Activated CD8-positive, alpha-beta memory T cell treated with anti-CD3 and anti-CD28 coated beads for 48 hours (primary cell): ENCODE results near the gene PCK1.
"Not testable (repeated sequence)": the region's sequence is repeated elsewhere in the genome, so short reads cannot be mapped to it uniquely, and the experiment has no call there.

ENCODE experiments used
- DNase-seq, 3 experiments: peaks; one replicate each; pipeline ENCODE4 v3.0.0-alpha.2; 2020; ENCODE audit warnings: low read depth in 2 of 3, low spot score in 2 of 3

Gene PCK1

GRCh38 chr20:57560554-57561355, at the start of gene PCK1:
Gene PCK1, plus strand, starts transcription at chr20:57561110. Its CDS starts 302 bp downstream, at chr20:57561412.
- no peak for DNase-seq

- not testable (repeated sequence) for DNase-seq
Measured at GRCh38 chr20:57511709-57512108, 49.2 kb upstream of the PCK1 start.

- DNase-seq, result no peak
Measured at GRCh38 chr20:57512432-57512831, 48.5 kb upstream of the PCK1 start.

DNA sequence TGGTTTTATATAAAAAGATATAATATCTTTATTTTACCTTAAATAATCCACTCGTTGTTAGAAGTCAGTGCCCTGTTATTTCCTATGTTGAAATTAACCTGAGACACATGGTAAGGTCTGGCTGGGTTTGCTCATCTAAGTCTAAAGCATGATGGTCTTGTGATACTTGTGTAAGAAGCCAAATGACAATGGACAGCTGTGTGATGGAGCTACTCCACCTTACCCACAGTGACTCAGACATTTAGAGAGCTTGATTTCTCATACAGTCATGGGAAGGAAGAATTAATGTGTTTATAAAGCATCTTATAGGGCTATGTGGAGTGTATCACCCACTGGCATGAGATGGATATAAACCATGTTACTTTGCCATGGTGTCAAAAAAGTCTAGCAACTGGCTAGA, 47.7 kb upstream of the PCK1 start:
- DNase-seq, result no peak

DNA sequence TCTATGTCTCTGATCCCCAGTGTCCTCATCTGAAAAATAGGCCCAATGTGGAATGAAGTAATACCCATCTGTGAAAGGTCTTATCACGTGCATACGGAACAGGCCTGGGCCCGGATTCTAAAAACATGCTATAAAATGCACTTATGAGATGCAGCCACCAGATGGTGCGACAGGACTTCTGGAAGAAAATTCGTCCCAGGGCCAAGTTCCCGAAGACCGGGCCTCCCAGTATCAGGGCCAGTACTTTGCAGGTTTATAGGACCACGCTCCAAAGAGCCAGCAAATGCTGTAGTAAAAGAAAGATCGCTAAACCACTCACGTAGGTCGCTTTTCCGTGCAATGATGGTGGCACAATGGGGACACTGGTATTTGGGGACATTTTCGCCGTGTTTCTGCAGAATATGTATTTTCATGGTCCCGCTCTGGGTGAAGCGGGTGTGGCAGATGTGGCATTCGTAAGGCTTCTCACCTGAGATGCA, 46.6 kb upstream of the PCK1 start:
- no peak for DNase-seq

DNA sequence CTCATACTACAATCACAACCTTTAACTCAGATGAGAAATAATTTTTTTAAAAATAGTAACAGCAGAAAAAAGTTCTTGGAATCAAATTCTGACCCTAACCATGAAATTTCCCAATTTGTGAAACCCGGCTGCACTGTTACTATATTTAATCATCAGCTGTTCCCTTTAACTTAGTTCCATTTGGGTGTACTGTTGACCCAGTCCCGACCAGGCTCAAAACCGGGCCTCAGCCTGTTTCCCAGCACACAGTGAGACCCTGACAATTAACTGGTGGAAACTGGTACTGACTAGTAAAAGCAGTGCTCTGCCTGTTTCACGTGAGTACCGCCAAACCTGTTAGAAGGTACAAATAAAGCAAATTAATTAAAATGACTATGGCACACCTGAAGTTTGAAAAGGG, 43.0 kb upstream of the PCK1 start:
- DNase-seq, result no peak

GRCh38 chr20:57522380-57523140, 38.4 kb upstream of the PCK1 start:
- no peak for DNase-seq

GRCh38 chr20:57523782-57524181, 37.1 kb upstream of the PCK1 start:
- DNase-seq, result no peak

DNA sequence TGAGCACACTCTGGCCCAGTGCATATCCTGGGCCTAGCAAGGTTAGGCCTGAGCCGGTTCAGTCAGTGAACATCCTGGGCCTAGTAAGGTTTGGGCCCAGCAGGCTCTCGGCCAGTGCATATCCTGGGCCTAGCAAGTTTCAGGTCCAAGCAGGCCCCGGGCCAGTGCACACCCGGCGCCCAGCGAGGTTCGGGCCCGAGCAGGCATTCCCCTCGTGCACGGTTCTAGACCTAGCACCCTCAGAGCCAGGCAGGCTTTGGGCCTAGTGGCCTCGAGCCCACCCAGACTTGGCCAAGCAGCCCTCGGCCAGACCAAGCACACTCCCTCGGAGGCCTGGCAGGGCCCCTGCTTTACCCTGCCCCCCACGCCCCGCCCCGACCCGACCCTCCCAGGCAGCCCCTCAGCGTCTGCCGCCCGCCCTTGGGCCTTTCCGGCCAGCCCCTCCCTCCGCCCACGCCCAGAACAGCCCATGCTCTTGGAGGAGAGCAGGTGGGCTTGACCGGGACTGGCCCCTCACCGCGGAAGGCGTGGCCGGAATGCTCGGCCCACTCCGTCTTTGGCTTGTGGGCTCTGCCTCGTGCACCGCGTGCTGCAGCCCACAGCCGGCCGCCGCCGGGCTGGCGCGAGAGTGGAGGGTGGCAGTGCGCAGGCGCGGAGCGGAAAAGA, 36.3 kb upstream of the PCK1 start, which contains the start of gene CTCFL:
TSS of gene CTCFL (minus strand) at position 630 of the 666 bp plus-strand sequence. CDS start 935 bp downstream, outside the sequence.
- no peak for DNase-seq

GRCh38 chr20:57525328-57526086, 35.4 kb upstream of the PCK1 start:
- no peak for DNase-seq

DNA sequence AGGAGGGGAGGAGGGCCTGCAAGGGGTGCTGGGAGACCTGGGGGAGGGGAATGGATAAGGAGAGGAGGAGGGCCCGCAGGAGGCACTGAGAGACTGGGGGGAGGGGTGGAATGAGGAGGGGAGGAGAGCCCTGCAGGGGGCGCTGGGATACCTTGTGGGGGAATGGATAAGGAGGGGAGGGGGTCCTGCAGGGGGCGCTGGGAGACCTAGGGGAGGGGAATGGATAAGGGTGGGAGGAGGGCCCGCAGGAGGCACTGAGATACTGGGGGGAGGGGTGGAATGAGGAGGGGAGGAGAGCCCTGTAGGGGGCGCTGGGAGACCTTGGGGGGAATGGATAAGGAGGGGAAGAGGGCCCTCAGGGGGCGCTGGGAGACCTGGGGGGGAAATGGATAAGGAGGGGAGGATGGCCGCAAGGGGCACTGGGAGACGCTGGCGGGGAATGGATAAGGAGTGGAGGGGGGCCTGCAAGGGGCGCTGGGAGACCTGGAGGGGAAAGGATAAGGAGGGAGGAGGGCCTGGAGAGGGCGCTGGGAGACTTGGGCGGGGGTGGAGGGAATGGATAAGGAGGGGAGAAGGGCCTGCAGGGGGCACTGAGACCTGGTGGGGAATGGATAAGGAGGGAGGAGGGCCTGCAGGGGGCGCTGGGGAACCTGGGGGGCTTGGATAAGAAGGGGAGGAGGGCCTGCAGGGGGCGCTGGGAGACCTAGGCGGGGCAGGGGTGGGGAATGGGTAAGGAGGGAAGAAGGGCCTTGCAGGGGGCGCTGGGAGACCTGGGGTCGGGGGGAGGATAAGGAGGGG, 34.6 kb upstream of the PCK1 start:
- DNase-seq, result peak in 1 of 3 experiments; percentile 18

DNA sequence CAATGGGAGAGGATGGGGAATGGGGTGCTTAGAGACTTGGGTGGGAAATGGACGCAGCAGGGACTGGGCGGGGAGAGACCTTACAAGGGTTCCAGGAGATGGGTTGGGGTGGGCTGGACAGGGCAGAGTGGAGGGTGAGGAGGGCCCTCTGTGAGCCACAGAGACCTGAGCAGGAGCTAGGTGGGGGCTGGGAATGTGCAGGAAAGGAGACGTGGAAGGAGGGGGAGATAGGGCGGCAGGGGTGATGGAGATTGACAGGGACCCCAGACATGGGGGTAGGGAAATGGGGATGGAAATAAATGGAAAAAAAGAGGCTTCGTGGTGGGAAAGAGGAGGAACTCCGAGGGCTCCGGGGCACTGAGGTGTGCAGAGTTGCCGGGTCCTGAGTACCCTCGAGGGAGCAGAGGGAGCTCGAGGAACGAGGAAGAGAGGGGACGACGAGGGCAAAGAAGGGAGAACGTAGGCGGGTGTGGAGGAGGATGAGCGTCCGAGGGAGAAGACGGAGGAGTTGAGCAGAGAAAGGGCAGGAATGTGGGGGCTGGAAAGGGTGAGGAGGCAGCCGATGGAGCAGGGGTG, 33.9 kb upstream of the PCK1 start:
- DNase-seq, result no peak

- DNase-seq, result no peak
Measured at GRCh38 chr20:57527728-57528127, 33.2 kb upstream of the PCK1 start.

- no peak for DNase-seq
Measured at GRCh38 chr20:57528148-57528547, 32.8 kb upstream of the PCK1 start.

GRCh38 chr20:57529160-57529585, 31.7 kb upstream of the PCK1 start:
- no peak for DNase-seq

DNA sequence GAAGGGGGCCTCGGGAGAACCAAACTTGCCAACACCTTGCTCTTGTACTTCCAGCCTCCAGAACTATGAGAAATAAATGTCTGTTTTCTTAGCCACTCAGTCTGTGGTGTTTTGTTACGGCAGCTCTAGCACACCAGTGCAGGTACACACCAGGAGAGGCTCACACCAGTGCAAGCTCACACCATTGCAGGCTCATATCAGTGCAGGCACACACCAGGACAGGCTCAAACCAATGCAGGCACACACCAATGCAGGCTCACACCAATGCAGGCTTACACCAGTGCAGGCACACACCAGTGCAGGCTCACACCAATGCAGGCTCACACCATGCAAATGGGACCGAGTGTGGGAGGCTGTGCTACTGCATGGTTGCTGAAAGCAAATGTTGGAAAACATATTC, 31.1 kb upstream of the PCK1 start:
- no peak for DNase-seq

- no peak for DNase-seq
Measured at GRCh38 chr20:57530327-57530981, 30.5 kb upstream of the PCK1 start.

- no peak for DNase-seq
Measured at GRCh38 chr20:57532104-57532503, 28.8 kb upstream of the PCK1 start.

DNA sequence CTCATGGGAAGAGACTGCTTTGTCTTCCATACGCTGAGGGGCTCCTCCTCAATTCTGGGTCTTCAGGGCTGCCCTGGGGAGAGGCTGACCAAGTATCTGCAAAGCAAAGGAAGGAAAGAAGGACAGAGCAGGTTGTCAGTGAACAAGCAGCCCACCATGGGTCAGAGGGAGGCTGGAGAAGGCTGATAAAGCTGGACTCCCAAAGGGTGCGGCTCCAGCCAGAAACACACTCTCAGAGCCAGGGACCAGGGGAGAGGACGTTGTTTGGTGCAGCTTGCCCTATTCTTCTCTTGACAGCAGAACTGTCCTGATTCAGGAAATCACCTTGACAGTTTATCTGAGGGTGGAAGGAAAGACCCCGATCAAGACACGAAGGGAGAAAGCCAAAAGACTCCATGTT, 25.6 kb upstream of the PCK1 start:
- DNase-seq, result no peak
